A549 (cell line): ENCODE data around the gene CWC25. TPM values are rescaled to one million over a fixed set of nuclear protein-coding genes. Genes with fewer than 3 reads are reported as not detected.

Source experiments
- ATAC-seq, 2 experiments: fragments of 200-7000 bp in 1 of 2; fragments of >200 bp in 1 of 2; cut with Nextera tagmentation in 1 of 2; cut with Tn5 transposase in 1 of 2; 3 replicates each; pipeline versions ENCODE4 v1.8.0 to v1.9.1; 2018 to 2020; ENCODE audit warnings: mild to moderate bottlenecking in 1 of 2, moderate library complexity in 1 of 2
- CTCF ChIA-PET: fragments of 300-600 bp; sonication (Branson Sonifier 250); formaldehyde crosslinking; extraction: SDS; loops from one replicate; lab custom pipeline; 2021; ENCODE audit warnings: antibody characterized with exemption, inconsistent platforms; lab: Yijun Ruan, JAX
- POLR2A ChIA-PET: fragments of 350-600 bp; formaldehyde crosslinking; extraction: SDS; loops from one replicate; lab custom pipeline; 2021; ENCODE audit warnings: antibody characterized with exemption, inconsistent platforms; lab: Yijun Ruan, JAX
- DNase-seq, 2 experiments: peaks; one replicate each; pipeline versions ENCODE4 v3.0.0 to v3.0.0-alpha.2; 2011 to 2016; ENCODE audit warnings: low read depth in 1 of 2, low spot score in 1 of 2
- FAIRE-seq: peaks from 2 replicates; lab custom pipeline; 2011; peaks lifted over from hg19 to GRCh38; lab: Jason Lieb, UNC
- H3K27ac ChIP-seq, 2 experiments: fragments of >200 bp; sonication (Bioruptor Twin); formaldehyde crosslinking; 3 replicates each; pipeline ENCODE4 v1.5.1; 2016 to 2017
- H3K4me1 ChIP-seq: fragments of >200 bp; sonication (Bioruptor Twin); formaldehyde crosslinking; 3 replicates; pipeline ENCODE4 v1.6.1; 2016
- H3K4me2 ChIP-seq: fragments of >200 bp; sonication (Bioruptor Twin); formaldehyde crosslinking; 3 replicates; pipeline ENCODE4 v1.6.1; 2016
- H3K4me3 ChIP-seq: fragments of >200 bp; sonication (Bioruptor Twin); formaldehyde crosslinking; 3 replicates; pipeline ENCODE4 v1.5.1; 2016
- H3K9me3 ChIP-seq: fragments of >200 bp; sonication (Bioruptor Twin); formaldehyde crosslinking; 3 replicates; pipeline ENCODE4 v1.6.1; 2016
- CHD4 ChIP-seq: fragments of 200-600 bp; sonication (generic); IDR thresholded peaks from 2 replicates; pipeline ENCODE4 v1.6.1; 2016; ENCODE audit warnings: antibody characterized with exemption, mild to moderate bottlenecking, borderline replicate concordance
- ELK1 ChIP-seq: fragments of 150-350 bp; IDR thresholded peaks from 2 replicates; pipeline ENCODE4 v1.6.1; 2014; ENCODE audit warnings: low read depth, mild to moderate bottlenecking, low read length
- EP300 ChIP-seq, 2 experiments: fragments of >200 bp; sonication (Bioruptor Twin); formaldehyde crosslinking; IDR thresholded peaks; 2 replicates in 1 of 2; 3 replicates in 1 of 2; pipeline ENCODE4 v1.6.1; 2016 to 2017
- FOSB ChIP-seq: fragments of 250-450 bp; sonication (Bioruptor Pico); IDR thresholded peaks from 2 replicates; pipeline ENCODE4 v1.5.0; 2020; ENCODE audit warnings: mild to moderate bottlenecking, moderate library complexity
- FOXS1 ChIP-seq: fragments of 250-450 bp; sonication (Bioruptor Pico); IDR thresholded peaks from 2 replicates; pipeline ENCODE4 v1.5.0; 2020; ENCODE audit warnings: mild to moderate bottlenecking, moderate library complexity
- GATA3 ChIP-seq: IDR thresholded peaks from 2 replicates; pipeline ENCODE4 v1.6.1; 2012; ENCODE audit warnings: borderline replicate concordance
- HEYL ChIP-seq: fragments of 250-450 bp; sonication (Bioruptor Pico); IDR thresholded peaks from 2 replicates; pipeline ENCODE4 v1.8.0; 2021; ENCODE audit warnings: mild to moderate bottlenecking, moderate library complexity
- HOXA7 ChIP-seq: fragments of 250-450 bp; sonication (Bioruptor Pico); IDR thresholded peaks from 2 replicates; pipeline ENCODE4 v1.5.0; 2020; ENCODE audit warnings: mild to moderate bottlenecking, moderate library complexity
- HOXB13 ChIP-seq: fragments of 250-450 bp; sonication (Bioruptor Pico); IDR thresholded peaks from 2 replicates; pipeline ENCODE4 v1.5.0; 2020; ENCODE audit warnings: low read depth, mild to moderate bottlenecking, moderate library complexity
- JUNB ChIP-seq: fragments of >200 bp; sonication (Bioruptor Twin); formaldehyde crosslinking; IDR thresholded peaks from 2 replicates; pipeline ENCODE4 v1.6.1; 2016
- MAFK ChIP-seq: fragments of 450-650 bp; IDR thresholded peaks from 2 replicates; pipeline ENCODE4 v1.6.1; 2014; ENCODE audit not compliant: partially characterized antibody
- NR3C1 ChIP-seq: fragments of >200 bp; sonication (Bioruptor Twin); formaldehyde crosslinking; IDR thresholded peaks from 3 replicates; pipeline ENCODE4 v1.6.1; 2017
- PHF8 ChIP-seq: fragments of 200-600 bp; sonication (generic); IDR thresholded peaks from 2 replicates; pipeline ENCODE4 v1.6.1; 2016; ENCODE audit warnings: low read depth, mild to moderate bottlenecking, antibody characterized with exemption, moderate library complexity, borderline replicate concordance
- POLR2A ChIP-seq: IDR thresholded peaks from 2 replicates; pipeline ENCODE4 v1.6.1; 2012; ENCODE audit warnings: mild to moderate bottlenecking, low read length
- RARB ChIP-seq: fragments of 250-450 bp; sonication (Bioruptor Pico); IDR thresholded peaks from 2 replicates; pipeline ENCODE4 v1.8.0; 2021; ENCODE audit warnings: mild to moderate bottlenecking, moderate library complexity
- RFX5 ChIP-seq: fragments of 450-650 bp; IDR thresholded peaks from 2 replicates; pipeline ENCODE4 v1.7.1; 2014; ENCODE audit warnings: antibody characterized with exemption, mild to moderate bottlenecking, moderate library complexity
- SMC3 ChIP-seq: fragments of >200 bp; sonication (Bioruptor Twin); formaldehyde crosslinking; IDR thresholded peaks from 3 replicates; pipeline ENCODE4 v1.6.1; 2018; ENCODE audit warnings: inconsistent platforms
- TFCP2L1 ChIP-seq: fragments of 250-450 bp; sonication (Bioruptor Pico); IDR thresholded peaks from 2 replicates; pipeline ENCODE4 v1.5.0; 2021; ENCODE audit warnings: mild to moderate bottlenecking
- ZC3H11A ChIP-seq: fragments of 450-650 bp; IDR thresholded peaks from 2 replicates; pipeline ENCODE4 v1.6.1; 2014; ENCODE audit warnings: antibody characterized with exemption, mild to moderate bottlenecking
- ZFP36 ChIP-seq: fragments of 450-650 bp; IDR thresholded peaks from 2 replicates; pipeline ENCODE4 v1.6.1; 2014; ENCODE audit warnings: borderline replicate concordance; ENCODE audit not compliant: partially characterized antibody
- ZNF302 ChIP-seq: fragments of 250-450 bp; sonication (Bioruptor Pico); IDR thresholded peaks from 2 replicates; pipeline ENCODE4 v1.9.0; 2021; ENCODE audit warnings: inconsistent platforms, mild to moderate bottlenecking, moderate library complexity
- ZSCAN20 ChIP-seq: fragments of 250-450 bp; sonication (Bioruptor Pico); IDR thresholded peaks from 2 replicates; pipeline ENCODE4 v1.8.0; 2022; ENCODE audit warnings: mild to moderate bottlenecking, moderate library complexity
- WGBS: methylation state at CpG from one replicate; pipeline ENCODE4 v1.1.6; 2017; ENCODE audit errors: missing lambda C conversion rate; 5-methylcytosine and 5-hydroxymethylcytosine counted together
- polyA plus RNA-seq, 4 experiments: library from polyadenylated mRNA; depleted of rRNA in 3 of 4; stranded (reverse); fragments of >200 nt; fragmentation: RNase III in 1 of 4; extraction: RNeasy Plus Mini Kit Qiagen cat#74134 plus additional on column Dnase treatment in 1 of 4; gene quantifications; 2 replicates in 3 of 4; 3 replicates in 1 of 4; pipeline ENCODE4 v1.2.3, GENCODE V29; 2011 to 2017
- TF ChIP-seq, protein P1 (sequence below): IDR thresholded peaks from 2 replicates; pipeline ENCODE4 v1.6.1; 2012; ENCODE audit warnings: low read depth, borderline replicate concordance
- TF ChIP-seq, protein P2 (sequence below): fragments of 450-650 bp; IDR thresholded peaks from 2 replicates; pipeline ENCODE4 v1.6.1; 2014; ENCODE audit warnings: antibody characterized with exemption

The CWC25 gene
- polyA plus RNA-seq, 2 of the 4 experiments (the other 2 are of a cell fraction), result 23.1 to 34.5 TPM

GRCh38 chr17:38853292-38854219 is 28.4 kb upstream of the CWC25 start, which contains the start of gene RPL23 (continued):
- TF ChIP-seq TFCP2L1 (CRISPR knock-in tag), result peak; percentile 93
- TF ChIP-seq ZFP36, result no peak
- TF ChIP-seq HEYL, result no peak
- no peak for TF ChIP-seq MAFK
- TF ChIP-seq FOSB, result peak; percentile 16
- peak; percentile 56; the same call in 1 of the 2 replicates for TF ChIP-seq RARB
- TF ChIP-seq POLR2A, result peak; percentile 97

DNA sequence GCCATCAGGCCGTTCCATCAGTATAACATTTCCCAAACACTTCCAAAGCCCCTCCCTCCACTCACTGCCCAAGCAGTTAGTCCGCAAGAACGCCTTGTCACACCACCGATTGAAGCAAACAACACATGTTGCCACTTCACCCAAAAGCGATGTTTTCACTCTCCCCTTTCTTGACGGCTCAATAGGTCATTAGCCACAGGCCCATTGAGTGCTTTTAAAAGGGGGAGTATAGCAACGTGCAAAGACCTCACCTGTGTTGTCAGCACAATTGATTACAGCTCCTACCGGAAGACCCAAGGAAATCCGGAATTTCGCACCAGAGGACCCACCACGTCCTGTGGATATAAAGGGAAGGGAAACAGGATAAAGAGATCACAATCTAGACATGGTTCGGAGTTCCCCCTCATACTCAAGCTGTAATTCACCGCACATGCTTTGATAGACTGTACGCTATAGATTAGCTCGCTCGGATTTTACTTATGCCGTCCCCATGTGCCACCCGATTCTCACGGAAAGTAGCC is 27.7 kb upstream of the CWC25 start:
- TF ChIP-seq CHD4, result no peak
- TF ChIP-seq HOXA7 (CRISPR knock-in tag), result no peak
- TF ChIP-seq MAFK, result peak; percentile 1
- TF ChIP-seq ZSCAN20, result no peak
- 0 out of 2 replicates have a peak, but pooled peaks have one; percentile 17 for TF ChIP-seq ZC3H11A
- TF ChIP-seq PHF8, result no peak
- DNase-seq (no peak), ATAC-seq (peak in 1 of 2 experiments; percentile 7; a peak in 3 of 6 replicates), FAIRE-seq (no peak)
- CTCF ChIA-PET, result interaction anchor here (1.0 to 1.3 kb wide), 3 partner anchors 8 to 12 kb away, joined by 3 read pairs; no protein-coding TSS in a partner anchor
- peaks cover 24% of the 10 kb centered on the region for H3K4me1 ChIP-seq
- 2% methylated on average over 19 of the region's 19 CpGs for WGBS
- H3K27ac ChIP-seq, result peak overlapping the region; percentile 85 to 93
- H3K4me2 ChIP-seq, result peak overlapping the region; percentile 94
- H3K4me3 ChIP-seq, result peak overlapping the region; percentile 87
- POLR2A ChIA-PET, result interaction anchor here (0.6 to 4.5 kb wide), 6 partner anchors 9 to 356 kb away, joined by 3 to 83 read pairs (median 10); partner anchors contain the start of genes CWC25, FBXO47 and LASP1
- H3K9me3 ChIP-seq, result no peaks in the 10 kb centered on the region

DNA sequence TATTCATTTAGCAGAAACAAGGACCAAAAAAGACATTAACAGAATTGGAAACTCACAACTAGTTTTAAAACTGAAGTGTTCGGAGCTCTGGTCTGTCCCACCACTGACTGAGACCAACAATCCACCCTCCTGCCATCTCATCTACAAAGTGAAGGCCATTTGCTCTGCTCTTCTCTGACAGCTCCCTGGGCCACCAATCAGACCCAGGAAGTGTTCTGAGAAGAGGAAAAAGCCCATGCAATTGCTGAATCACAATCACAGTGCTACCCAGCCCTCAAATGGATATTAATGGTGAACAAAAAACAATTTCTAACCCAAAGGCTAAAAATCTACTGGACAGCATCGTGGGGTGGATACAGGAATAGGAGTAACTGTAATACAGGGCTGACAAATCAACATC is 26.3 kb upstream of the CWC25 start:
- Histone ChIP-seq H3K4me1 (peaks cover 24% of the 10 kb centered on the region), H3K4me2 (peak overlapping the region; percentile 94), H3K27ac (peak overlapping the region; percentile 85 to 93; a peak in 5 of 6 replicates), H3K9me3 (no peaks in the 10 kb centered on the region), H3K4me3 (peak overlapping the region; percentile 87)
- no peak for DNase-seq
- FAIRE-seq, result no peak
- TF ChIP-seq NR3C1 (no peak), EP300 (IDR thresholded peaks at IDR 0.05) (no peak), ZC3H11A (no peak), PHF8 (no peak), MAFK (no peak), SMC3 (no peak), HOXB13 (no peak), FOXS1 (CRISPR knock-in tag) (no peak), ELK1 (no peak), GATA3 (no peak), RFX5 (no peak), JUNB (no peak), ZNF302 (no peak)
- TF ChIP-seq, protein P1, sequence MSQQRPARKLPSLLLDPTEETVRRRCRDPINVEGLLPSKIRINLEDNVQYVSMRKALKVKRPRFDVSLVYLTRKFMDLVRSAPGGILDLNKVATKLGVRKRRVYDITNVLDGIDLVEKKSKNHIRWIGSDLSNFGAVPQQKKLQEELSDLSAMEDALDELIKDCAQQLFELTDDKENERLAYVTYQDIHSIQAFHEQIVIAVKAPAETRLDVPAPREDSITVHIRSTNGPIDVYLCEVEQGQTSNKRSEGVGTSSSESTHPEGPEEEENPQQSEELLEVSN, result no peak
- TF ChIP-seq, protein P2, sequence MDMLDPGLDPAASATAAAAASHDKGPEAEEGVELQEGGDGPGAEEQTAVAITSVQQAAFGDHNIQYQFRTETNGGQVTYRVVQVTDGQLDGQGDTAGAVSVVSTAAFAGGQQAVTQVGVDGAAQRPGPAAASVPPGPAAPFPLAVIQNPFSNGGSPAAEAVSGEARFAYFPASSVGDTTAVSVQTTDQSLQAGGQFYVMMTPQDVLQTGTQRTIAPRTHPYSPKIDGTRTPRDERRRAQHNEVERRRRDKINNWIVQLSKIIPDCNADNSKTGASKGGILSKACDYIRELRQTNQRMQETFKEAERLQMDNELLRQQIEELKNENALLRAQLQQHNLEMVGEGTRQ, result no peak
- 24% methylated on average over 2 of the region's 2 CpGs for WGBS
- ATAC-seq, result no peak
- CTCF ChIA-PET, result interaction anchor here (0.7 to 1.2 kb wide), 4 partner anchors 13 to 302 kb away, joined by 3 read pairs; no protein-coding TSS in a partner anchor
- POLR2A ChIA-PET, result interaction anchor here (1.1 to 4.5 kb wide), 3 partner anchors 19 to 357 kb away, joined by 3 to 83 read pairs (median 4); partner anchors contain the start of gene LASP1
